Activated T-cell treated with anti-CD3 and anti-CD28 coated beads, Interleukin-2, amount 50 U/mL, for 48 hours (primary cell): ENCODE data around the gene CSNK2A1.

Experiments used
- DNase-seq, 2 experiments: peaks; one replicate each; pipeline ENCODE4 v3.0.0-alpha.2; 2020

Gene CSNK2A1

GRCh38 chr20:427849-428657, 115.5 kb downstream of the CSNK2A1 start:
- DNase-seq, result no peak

DNA sequence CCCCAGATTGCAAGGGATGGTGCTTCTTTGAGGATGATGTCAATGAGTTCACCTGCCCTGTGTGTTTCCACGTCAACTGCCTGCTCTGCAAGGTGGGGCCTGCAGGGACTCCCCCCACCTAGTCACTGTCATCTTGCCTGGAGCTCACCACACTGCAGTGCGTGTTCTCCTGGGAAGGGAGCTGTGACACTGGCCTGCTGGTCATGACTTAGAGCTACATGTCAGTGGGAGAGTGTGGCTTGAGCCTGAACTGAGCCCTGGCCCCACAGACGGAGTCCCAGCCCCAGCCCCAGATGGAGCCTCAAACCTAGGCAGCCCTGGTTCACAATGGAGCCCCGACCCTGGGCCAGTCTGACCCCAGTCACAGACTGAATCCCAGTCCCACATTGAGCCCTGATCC, 116.2 kb downstream of the CSNK2A1 start:
- no peak for DNase-seq

DNA sequence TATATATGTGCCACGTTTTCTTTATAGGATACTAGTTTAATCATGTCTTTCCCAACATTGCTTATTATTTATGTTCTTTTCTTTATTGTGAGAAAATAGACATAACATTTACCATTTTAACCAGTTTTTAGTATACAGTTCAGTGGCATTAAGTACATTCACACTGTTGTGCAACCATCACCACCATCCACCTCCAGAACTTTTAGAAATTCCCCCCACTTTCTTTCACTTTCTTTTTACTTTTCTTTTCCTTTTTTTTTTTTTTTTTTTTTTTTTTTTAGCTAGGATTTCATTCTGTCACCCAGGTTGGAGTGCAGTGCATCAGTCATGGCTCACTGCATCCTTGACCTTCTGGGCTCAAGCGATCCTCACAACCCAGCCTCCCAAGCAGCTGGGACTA, 117.0 kb downstream of the CSNK2A1 start:
- DNase-seq, result no peak
